GM12878 (cell line): Measurements from ENCODE around the gene XIAP. TPM values are rescaled to one million over a fixed set of nuclear protein-coding genes. Genes with fewer than 3 reads are reported as not detected.
A peak's percentile ranks its signal among the peaks of the same experiment; 100 is the strongest.

Experiments
- ATAC-seq: fragments of 200-7000 bp; cut with Tn5 transposase; 3 replicates; pipeline ENCODE4 v1.9.1; 2020; ENCODE audit warnings: mild to moderate bottlenecking, moderate library complexity
- BruUV-seq: library from RNA; stranded (reverse); fragments of 400-500 nt; replicated peaks from 2 replicates; lab custom pipeline; 2021; lab: Mats Ljungman, UMichigan
- CTCF ChIA-PET: fragments of 300-600 bp; sonication (Branson Sonifier 250); formaldehyde crosslinking; extraction: SDS; loops from one replicate; lab custom pipeline; 2021; ENCODE audit warnings: inconsistent platforms; lab: Yijun Ruan, JAX
- POLR2A ChIA-PET: fragments of 350-600 bp; formaldehyde crosslinking; extraction: SDS; loops from one replicate; lab custom pipeline; 2021; ENCODE audit warnings: inconsistent platforms; lab: Charles Lee
- RAD21 ChIA-PET: fragments of 300-600 bp; sonication (Branson Sonifier 250); formaldehyde crosslinking; loops from one replicate; lab custom pipeline; 2023; ENCODE audit warnings: antibody characterized with exemption; ENCODE audit not compliant: unreplicated experiment; lab: Charles Lee
- SMC1A ChIA-PET: fragments of 300-600 bp; sonication (Branson Sonifier 250); formaldehyde crosslinking; loops from one replicate; lab custom pipeline; 2023; ENCODE audit not compliant: unreplicated experiment, uncharacterized antibody; lab: Charles Lee
- DNase-seq: peaks from one replicate; pipeline ENCODE4 v3.0.0-alpha.2; 2011; ENCODE audit warnings: low read depth, low spot score
- FAIRE-seq: peaks from 3 replicates; lab custom pipeline; 2011; peaks lifted over from hg19 to GRCh38; lab: Jason Lieb, UNC
- H2AFZ ChIP-seq: 2 replicates; pipeline ENCODE4 v1.6.0; 2011; ENCODE audit warnings: low read depth, low read length, control low read depth; ENCODE audit not compliant: control insufficient read depth
- H3K27ac ChIP-seq: 2 replicates; pipeline ENCODE4 v1.5.1; 2011; ENCODE audit warnings: control low read depth; ENCODE audit not compliant: control insufficient read depth, insufficient read depth
- H3K27me3 ChIP-seq, 2 experiments: replicated peaks in 1 of 2; 2 replicates each; pipeline versions ENCODE4 v1.6.0 to v1.6.1; 2011; ENCODE audit warnings: low read length in 1 of 2; ENCODE audit not compliant: control insufficient read depth in 2 of 2, insufficient read depth in 2 of 2
- H3K36me3 ChIP-seq, 2 experiments: 2 replicates each; pipeline ENCODE4 v1.5.1; 2011; ENCODE audit warnings: low read length in 1 of 2; ENCODE audit not compliant: control insufficient read depth in 2 of 2, insufficient read depth in 2 of 2
- H3K4me1 ChIP-seq: 2 replicates; pipeline ENCODE4 v1.6.1; 2011; ENCODE audit warnings: mild to moderate bottlenecking, low read length, moderate library complexity, mixed read lengths; ENCODE audit not compliant: control insufficient read depth, insufficient read depth
- H3K4me2 ChIP-seq: 2 replicates; pipeline ENCODE4 v1.6.0; 2011; ENCODE audit warnings: control low read depth; ENCODE audit not compliant: control insufficient read depth, insufficient read depth
- H3K4me3 ChIP-seq: fragments of 200-600 bp; sonication (generic); 2 replicates; pipeline ENCODE4 v1.5.1; 2016
- H3K79me2 ChIP-seq: 2 replicates; pipeline ENCODE4 v1.6.0; 2011; ENCODE audit warnings: low read length; ENCODE audit not compliant: control insufficient read depth, insufficient read depth
- H3K9ac ChIP-seq: 2 replicates; pipeline ENCODE4 v1.8.0; 2011; ENCODE audit warnings: low read length, control low read depth, mixed read lengths; ENCODE audit not compliant: control insufficient read depth, insufficient read depth
- H3K9me3 ChIP-seq: replicated peaks from 3 replicates; pipeline ENCODE4 v1.5.1; 2011; ENCODE audit warnings: mild to moderate bottlenecking, low read length; ENCODE audit not compliant: control insufficient read depth, insufficient read depth
- H4K20me1 ChIP-seq: 2 replicates; pipeline ENCODE4 v1.6.0; 2011; ENCODE audit not compliant: control insufficient read depth, insufficient read depth
- CHD4 ChIP-seq: fragments of 200-600 bp; sonication (generic); IDR thresholded peaks from 2 replicates; pipeline ENCODE4 v1.6.1; 2016; ENCODE audit warnings: mild to moderate bottlenecking
- JUNB ChIP-seq: IDR thresholded peaks from 2 replicates; pipeline ENCODE4 v1.6.1; 2016; ENCODE audit warnings: antibody characterized with exemption, mild to moderate bottlenecking
- POU2F2 ChIP-seq: IDR thresholded peaks from 3 replicates; pipeline ENCODE4 v1.6.1; 2011; ENCODE audit warnings: low read depth, mild to moderate bottlenecking, low read length, borderline replicate concordance
- RAD21 ChIP-seq: IDR thresholded peaks from 2 replicates; pipeline ENCODE4 v1.6.1; 2011; ENCODE audit warnings: mild to moderate bottlenecking, low read depth, low read length, moderate library complexity; ENCODE audit not compliant: insufficient read depth
- SMARCA5 ChIP-seq: fragments of 450-650 bp; IDR thresholded peaks from 2 replicates; pipeline ENCODE4 v1.6.1; 2017; ENCODE audit warnings: mild to moderate bottlenecking
- ZNF217 ChIP-seq: fragments of 450-650 bp; IDR thresholded peaks from 2 replicates; pipeline ENCODE4 v1.6.1; 2017; ENCODE audit warnings: antibody characterized with exemption, mild to moderate bottlenecking
- ZNF384 ChIP-seq: IDR thresholded peaks from 2 replicates; pipeline ENCODE4 v1.6.1; 2012; ENCODE audit warnings: low read depth, mild to moderate bottlenecking, low read length, improper control_type of control experiment, borderline replicate concordance
- WGBS: methylation state at CpG from one replicate; pipeline ENCODE4 v1.1.6; 2016; ENCODE audit warnings: low lambda C conversion rate; ENCODE audit not compliant: insufficient replicate concordance, insufficient coverage; ENCODE audit errors: missing lambda C conversion rate; 5-methylcytosine and 5-hydroxymethylcytosine counted together
- in situ Hi-C: fragments of 300-500 bp; cut with MboI; formaldehyde crosslinking; loops from 9 replicates; pipeline ENCODE4 v1.14.3; 2018; ENCODE audit warnings: mixed read lengths
- intact Hi-C: fragments of 100-400 bp; cut with micrococcal nuclease; formaldehyde crosslinking; loops from one replicate; pipeline ENCODE4 v1.14.2; 2022; ENCODE audit not compliant: unreplicated experiment
- polyA plus RNA-seq, 11 experiments: library from polyadenylated mRNA; depleted of rRNA in 4 of 11; unstranded in 6 of 11; stranded (reverse) in 5 of 11; fragments of >200 nt; fragmentation: Nextera tagmentation in 4 of 11; fragmentation: Illumina TruSeq in 1 of 11; extraction: Ambion mirVana in 4 of 11; extraction: Trizol in 1 of 11; gene quantifications; 1 replicate in 1 of 11; 2 replicates in 10 of 11; pipeline versions ENCODE4 v1.2.1 to v1.2.3, GENCODE V29; 2011 to 2016; ENCODE audit warnings: inconsistent platforms in 2 of 11, missing spikeins in 2 of 11, low read depth in 1 of 11
- total RNA-seq, 4 experiments: library from RNA; depleted of rRNA in 3 of 4; stranded (reverse); fragments of >200 nt in 3 of 4; fragmentation: Illumina TruSeq in 1 of 4; extraction: Trizol in 1 of 4; gene quantifications; 2 replicates each; pipeline versions ENCODE4 v1.2.1 to v1.2.3, GENCODE V29; 2013 to 2021
- TF ChIP-seq, protein P1 (sequence below): IDR thresholded peaks from 2 replicates; pipeline ENCODE4 v1.6.1; 2012; ENCODE audit warnings: low read depth, low read length, improper control_type of control experiment
- TF ChIP-seq, protein P2 (sequence below): fragments of 450-650 bp; IDR thresholded peaks from 2 replicates; pipeline ENCODE4 v1.6.1; 2016; ENCODE audit warnings: mild to moderate bottlenecking, moderate library complexity, borderline replicate concordance

Gene XIAP
- total and polyA plus RNA-seq, 10 of the 15 experiments (the other 5 are each of a cell fraction or from before 2014, with no cell fraction given), result 3.3 to 21.1 (median 14.5) TPM

DNA sequence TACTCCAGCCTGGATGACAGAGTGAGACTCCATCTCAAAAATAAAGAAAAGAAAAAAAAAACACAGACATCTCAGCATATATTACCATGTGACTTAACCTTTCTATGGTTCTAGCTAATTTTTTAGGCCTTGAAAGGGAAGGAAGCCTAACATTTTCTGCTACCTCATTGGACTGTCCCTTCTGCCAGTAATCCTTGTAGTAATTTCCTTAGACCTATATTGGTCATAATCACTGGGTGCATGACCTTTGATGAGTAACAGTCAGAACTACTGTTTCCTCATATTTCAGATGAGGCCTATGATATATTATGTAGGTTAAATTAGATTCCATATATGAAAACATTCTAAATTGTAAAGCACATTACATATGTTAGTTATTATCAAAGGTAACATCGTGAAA, 9.6 kb downstream of the XIAP start:
- H3K27ac ChIP-seq, result no peak overlapping the region
- intact Hi-C loops, result no loop called here

DNA sequence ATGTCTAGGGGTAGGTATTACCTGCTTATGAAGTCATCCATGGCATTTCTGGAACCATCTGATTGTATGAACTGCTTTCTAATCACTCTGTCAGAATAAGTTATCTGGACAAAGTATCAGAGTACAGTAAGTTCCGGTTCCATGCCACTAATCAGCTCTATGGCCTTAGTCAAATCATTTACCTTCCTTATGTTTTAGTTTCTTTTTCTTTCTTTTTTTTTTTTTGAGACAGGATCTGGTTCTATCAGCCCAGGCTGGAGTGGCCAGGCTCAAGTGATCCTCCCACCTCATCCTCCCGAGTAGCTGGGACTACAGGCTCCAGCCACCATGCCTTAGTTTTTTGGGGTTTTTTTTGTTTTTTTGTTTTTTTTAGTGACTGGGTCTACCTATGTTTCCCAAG, 11.5 kb downstream of the XIAP start:
- intact Hi-C loops (no loop called here), in situ Hi-C loops (no loop called here)
- FAIRE-seq (no peak), ATAC-seq (peak; percentile 59), DNase-seq (no peak)
- Histone ChIP-seq H3K9me3 (no peaks in the 10 kb centered on the region; the same call in 2 of the 3 replicates), H3K4me1 (peaks cover 2% of the 10 kb centered on the region), H3K4me3 (no peak overlapping the region), H2AFZ (no peak overlapping the region), H3K27ac (no peak overlapping the region), H3K4me2 (peak overlapping the region; percentile 7; the same call in 1 of the 2 replicates), H4K20me1 (no peaks in the 10 kb centered on the region), H3K79me2 (peaks cover 22% of the 10 kb centered on the region)
- no TSS peak for BruUV-seq
- ChIA-PET CTCF (interaction anchor here (0.7 to 1.8 kb wide), 2 partner anchors 15 to 37 kb away, joined by 3 to 5 read pairs; no protein-coding TSS in a partner anchor), POLR2A (no interaction called here), SMC1A (no interaction called here), RAD21 (no interaction called here)
- 6% methylated on average over 2 of the region's 2 CpGs for WGBS
- no peak for TF ChIP-seq ZNF384
- TF ChIP-seq, protein P1, sequence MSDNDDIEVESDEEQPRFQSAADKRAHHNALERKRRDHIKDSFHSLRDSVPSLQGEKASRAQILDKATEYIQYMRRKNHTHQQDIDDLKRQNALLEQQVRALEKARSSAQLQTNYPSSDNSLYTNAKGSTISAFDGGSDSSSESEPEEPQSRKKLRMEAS, result no peak
- TF ChIP-seq, protein P2, sequence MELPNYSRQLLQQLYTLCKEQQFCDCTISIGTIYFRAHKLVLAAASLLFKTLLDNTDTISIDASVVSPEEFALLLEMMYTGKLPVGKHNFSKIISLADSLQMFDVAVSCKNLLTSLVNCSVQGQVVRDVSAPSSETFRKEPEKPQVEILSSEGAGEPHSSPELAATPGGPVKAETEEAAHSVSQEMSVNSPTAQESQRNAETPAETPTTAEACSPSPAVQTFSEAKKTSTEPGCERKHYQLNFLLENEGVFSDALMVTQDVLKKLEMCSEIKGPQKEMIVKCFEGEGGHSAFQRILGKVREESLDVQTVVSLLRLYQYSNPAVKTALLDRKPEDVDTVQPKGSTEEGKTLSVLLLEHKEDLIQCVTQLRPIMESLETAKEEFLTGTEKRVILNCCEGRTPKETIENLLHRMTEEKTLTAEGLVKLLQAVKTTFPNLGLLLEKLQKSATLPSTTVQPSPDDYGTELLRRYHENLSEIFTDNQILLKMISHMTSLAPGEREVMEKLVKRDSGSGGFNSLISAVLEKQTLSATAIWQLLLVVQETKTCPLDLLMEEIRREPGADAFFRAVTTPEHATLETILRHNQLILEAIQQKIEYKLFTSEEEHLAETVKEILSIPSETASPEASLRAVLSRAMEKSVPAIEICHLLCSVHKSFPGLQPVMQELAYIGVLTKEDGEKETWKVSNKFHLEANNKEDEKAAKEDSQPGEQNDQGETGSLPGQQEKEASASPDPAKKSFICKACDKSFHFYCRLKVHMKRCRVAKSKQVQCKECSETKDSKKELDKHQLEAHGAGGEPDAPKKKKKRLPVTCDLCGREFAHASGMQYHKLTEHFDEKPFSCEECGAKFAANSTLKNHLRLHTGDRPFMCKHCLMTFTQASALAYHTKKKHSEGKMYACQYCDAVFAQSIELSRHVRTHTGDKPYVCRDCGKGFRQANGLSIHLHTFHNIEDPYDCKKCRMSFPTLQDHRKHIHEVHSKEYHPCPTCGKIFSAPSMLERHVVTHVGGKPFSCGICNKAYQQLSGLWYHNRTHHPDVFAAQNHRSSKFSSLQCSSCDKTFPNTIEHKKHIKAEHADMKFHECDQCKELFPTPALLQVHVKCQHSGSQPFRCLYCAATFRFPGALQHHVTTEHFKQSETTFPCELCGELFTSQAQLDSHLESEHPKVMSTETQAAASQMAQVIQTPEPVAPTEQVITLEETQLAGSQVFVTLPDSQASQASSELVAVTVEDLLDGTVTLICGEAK, result no peak
- TF ChIP-seq SMARCA5, result no peak
- no peak for TF ChIP-seq ZNF217
- TF ChIP-seq POU2F2, result no peak
- TF ChIP-seq RAD21, result no peak
- TF ChIP-seq, all 136 proteins: peak for 0
- H3K27me3 ChIP-seq, result no peaks in the 10 kb centered on the region
- H3K9ac ChIP-seq, result no peak overlapping the region
- H3K36me3 ChIP-seq, result no peaks in the 10 kb centered on the region; a peak in 1 of 4 replicates

More for the DNA sequence above, 9.6 kb downstream of the XIAP start:
- RAD21 ChIA-PET, result interaction anchor here (1.3 kb wide), 1 partner anchor 9 kb away, joined by 5 read pairs; no protein-coding TSS in a partner anchor
- Histone ChIP-seq H2AFZ (no peak overlapping the region), H3K4me1 (peaks cover 2% of the 10 kb centered on the region), H3K9ac (no peak overlapping the region), H4K20me1 (no peaks in the 10 kb centered on the region), H3K36me3 (no peaks in the 10 kb centered on the region; a peak in 1 of 4 replicates), H3K27me3 (no peaks in the 10 kb centered on the region), H3K4me2 (no peak overlapping the region), H3K79me2 (peaks cover 17% of the 10 kb centered on the region), H3K4me3 (no peak overlapping the region), H3K9me3 (no peaks in the 10 kb centered on the region; the same call in 2 of the 3 replicates)
- ATAC-seq (peak; percentile 64), DNase-seq (no peak), FAIRE-seq (no peak)
- TF ChIP-seq JUNB, result peak; percentile 32; the same call in 1 of the 2 replicates
- no peak for TF ChIP-seq CHD4
- in situ Hi-C loops, result no loop called here
- WGBS, result 6% methylated on average over 1 of the region's 1 CpG
- no TSS peak for BruUV-seq
- SMC1A ChIA-PET, result interaction anchor here (1.4 to 1.5 kb wide), 2 partner anchors 9 to 36 kb away, joined by 3 to 5 read pairs; no protein-coding TSS in a partner anchor
- CTCF ChIA-PET, result interaction anchor here (1.0 kb wide), 1 partner anchor 36 kb away, joined by 4 read pairs; no protein-coding TSS in a partner anchor
- POLR2A ChIA-PET, result interaction anchor here (0.6 kb wide), 1 partner anchor 134 kb away, joined by 4 read pairs; no protein-coding TSS in a partner anchor
